HepG2 (cell line): Measurements from ENCODE around the gene NHSL1. TPM values are rescaled to one million over a fixed set of nuclear protein-coding genes. Genes with fewer than 3 reads are reported as not detected.

Experiments
- ARID4A ChIP-seq: sonication (generic); formaldehyde crosslinking; IDR thresholded peaks from 2 replicates; pipeline ENCODE4 v1.5.0; 2020; ENCODE audit warnings: mild to moderate bottlenecking, missing genetic modification reagents, borderline replicate concordance
- CBX1 ChIP-seq: IDR thresholded peaks from one replicate; pipeline ENCODE4 v1.6.1; 2016; ENCODE audit warnings: antibody characterized with exemption, low read depth
- GRHL1 ChIP-seq: sonication (generic); formaldehyde crosslinking; conservative IDR thresholded peaks from 2 replicates; pipeline ENCODE4 v1.8.0; 2022; ENCODE audit warnings: missing genetic modification reagents
- HDAC6 ChIP-seq: fragments of 200-600 bp; sonication (generic); IDR thresholded peaks from 2 replicates; pipeline ENCODE4 v1.7.0; 2017; ENCODE audit warnings: mild to moderate bottlenecking, antibody characterized with exemption, low read length, low read depth
- HHEX ChIP-seq: IDR thresholded peaks from 2 replicates; pipeline ENCODE4 v1.6.1; 2016; ENCODE audit warnings: control low read depth
- LBX2 ChIP-seq: sonication (generic); formaldehyde crosslinking; IDR thresholded peaks from 2 replicates; pipeline ENCODE4 v1.5.0; 2020; ENCODE audit warnings: missing genetic modification reagents, mild to moderate bottlenecking, borderline replicate concordance
- MEIS2 ChIP-seq: sonication (generic); formaldehyde crosslinking; IDR thresholded peaks from 2 replicates; pipeline ENCODE4 v1.9.0; 2021; ENCODE audit warnings: mild to moderate bottlenecking, missing genetic modification reagents
- MYC ChIP-seq: sonication (generic); formaldehyde crosslinking; IDR thresholded peaks from 2 replicates; pipeline ENCODE4 v1.9.0; 2021; ENCODE audit warnings: missing genetic modification reagents, borderline replicate concordance
- NR2C2 ChIP-seq: sonication (generic); formaldehyde crosslinking; IDR thresholded peaks from 2 replicates; pipeline ENCODE4 v1.4.0; 2020; ENCODE audit warnings: missing genetic modification reagents, mild to moderate bottlenecking, moderate library complexity, borderline replicate concordance
- PBX2 ChIP-seq: IDR thresholded peaks from 2 replicates; pipeline ENCODE4 v1.6.1; 2016; ENCODE audit warnings: control low read depth
- SAP130 ChIP-seq: IDR thresholded peaks from 2 replicates; pipeline ENCODE4 v1.6.1; 2016; ENCODE audit warnings: low read depth
- SOX6 ChIP-seq, 2 experiments: fragments of 450-650 bp in 1 of 2; sonication (generic) in 1 of 2; formaldehyde crosslinking in 1 of 2; IDR thresholded peaks; 2 replicates each; pipeline versions ENCODE4 v1.4.0 to v1.6.1; 2017 to 2020; ENCODE audit warnings: antibody characterized with exemption in 1 of 2, mild to moderate bottlenecking in 1 of 2, missing genetic modification reagents in 1 of 2
- SP1 ChIP-seq, 2 experiments: fragments of 450-650 bp in 1 of 2; sonication (generic) in 1 of 2; formaldehyde crosslinking in 1 of 2; IDR thresholded peaks; 2 replicates each; pipeline versions ENCODE4 v1.4.0 to v1.6.1; 2016 to 2020; ENCODE audit warnings: missing genetic modification reagents in 1 of 2
- ZBTB39 ChIP-seq: sonication (generic); formaldehyde crosslinking; IDR thresholded peaks from 2 replicates; pipeline ENCODE4 v1.5.0; 2020; ENCODE audit warnings: missing genetic modification reagents
- ZKSCAN1 ChIP-seq: fragments of 150-350 bp; IDR thresholded peaks from 2 replicates; pipeline ENCODE4 v1.6.1; 2014; ENCODE audit warnings: low read length
- ZNF207 ChIP-seq: fragments of 450-650 bp; IDR thresholded peaks from 2 replicates; pipeline ENCODE4 v1.6.1; 2016; ENCODE audit warnings: antibody characterized with exemption, borderline replicate concordance
- ZNF292 ChIP-seq: sonication (generic); formaldehyde crosslinking; IDR thresholded peaks from 2 replicates; pipeline ENCODE4 v1.8.1; 2022; ENCODE audit warnings: mild to moderate bottlenecking, low read depth, missing genetic modification reagents, borderline replicate concordance
- ZNF326 ChIP-seq: sonication (generic); formaldehyde crosslinking; IDR thresholded peaks from 2 replicates; pipeline ENCODE4 v1.4.0; 2020; ENCODE audit warnings: missing genetic modification reagents, borderline replicate concordance
- ZNF354B ChIP-seq: sonication (generic); formaldehyde crosslinking; IDR thresholded peaks from 2 replicates; pipeline ENCODE4 v1.8.0; 2022; ENCODE audit warnings: mild to moderate bottlenecking, missing genetic modification reagents
- ZNF556 ChIP-seq: sonication (generic); formaldehyde crosslinking; IDR thresholded peaks from 2 replicates; pipeline ENCODE4 v1.4.0; 2020; ENCODE audit warnings: mild to moderate bottlenecking, missing genetic modification reagents, borderline replicate concordance
- ZNF652 ChIP-seq: IDR thresholded peaks from 2 replicates; pipeline ENCODE4 v1.6.1; 2016; ENCODE audit warnings: low read depth, borderline replicate concordance
- ZNF746 ChIP-seq: sonication (generic); formaldehyde crosslinking; IDR thresholded peaks from 2 replicates; pipeline ENCODE4 v1.8.0; 2022; ENCODE audit warnings: mild to moderate bottlenecking, missing genetic modification reagents
- polyA plus RNA-seq, 8 experiments: library from polyadenylated mRNA; depleted of rRNA in 3 of 8; stranded (reverse) in 7 of 8; unstranded in 1 of 8; fragments of >200 nt; fragmentation: Illumina TruSeq in 4 of 8; extraction: Trizol in 4 of 8; gene quantifications; 2 replicates each; pipeline versions ENCODE4 v1.2.1 to v1.2.3, GENCODE V29; 2011 to 2016; ENCODE audit warnings: low read depth in 4 of 8, missing spikeins in 1 of 8, mixed read lengths in 1 of 8; ENCODE audit not compliant: insufficient read depth in 1 of 8
- total RNA-seq, 5 experiments: library from RNA; depleted of rRNA; stranded (reverse); fragments of >200 nt; fragmentation: Illumina TruSeq; extraction: Trizol; gene quantifications; 2 replicates each; pipeline ENCODE4 v1.2.3, GENCODE V29; 2016; ENCODE audit warnings: low read depth in 1 of 5

NHSL1 gene
- total and polyA plus RNA-seq, 2 of the 13 experiments (the other 11 are each of a cell fraction or from before 2014, with no cell fraction given): 24.9 to 53.6 TPM

GRCh38 chr6:138419766-138420165, 79.5 kb downstream of the NHSL1 start (continued):
- no peak for TF ChIP-seq PBX2 (CRISPR knock-in tag)
- TF ChIP-seq SP1 (IDR thresholded peaks at IDR 0.05): no peak
- no peak for TF ChIP-seq SP1 (CRISPR knock-in tag; IDR thresholded peaks at IDR 0.05)
- peak; percentile 51; the same call in 1 of the 2 replicates for TF ChIP-seq ZNF556
- TF ChIP-seq NR2C2 (CRISPR knock-in tag): no peak
- no peak for TF ChIP-seq GRHL1
- no peak for TF ChIP-seq ZNF746 (CRISPR knock-in tag)
- TF ChIP-seq ZNF292: no peak
- TF ChIP-seq LBX2 (CRISPR knock-in tag): no peak
- no peak for TF ChIP-seq MEIS2
- no peak for TF ChIP-seq CBX1
- TF ChIP-seq ZNF652 (CRISPR knock-in tag): no peak
- TF ChIP-seq ZNF354B (CRISPR knock-in tag): no peak
- TF ChIP-seq HHEX (CRISPR knock-in tag): no peak
- no peak for TF ChIP-seq ZKSCAN1
- no peak for TF ChIP-seq ZBTB39 (CRISPR knock-in tag)
- no peak for TF ChIP-seq SOX6 (IDR thresholded peaks at IDR 0.05)
- TF ChIP-seq SOX6 (CRISPR knock-in tag; IDR thresholded peaks at IDR 0.05): no peak
- TF ChIP-seq MYC: no peak
- no peak for TF ChIP-seq SAP130
- no peak; the same call in 1 of the 2 replicates for TF ChIP-seq ARID4A
- no peak for TF ChIP-seq ZNF326
- TF ChIP-seq HDAC6: no peak
- no peak for TF ChIP-seq ZNF207
